ENCODE measurements around the gene BATF.

DNA sequence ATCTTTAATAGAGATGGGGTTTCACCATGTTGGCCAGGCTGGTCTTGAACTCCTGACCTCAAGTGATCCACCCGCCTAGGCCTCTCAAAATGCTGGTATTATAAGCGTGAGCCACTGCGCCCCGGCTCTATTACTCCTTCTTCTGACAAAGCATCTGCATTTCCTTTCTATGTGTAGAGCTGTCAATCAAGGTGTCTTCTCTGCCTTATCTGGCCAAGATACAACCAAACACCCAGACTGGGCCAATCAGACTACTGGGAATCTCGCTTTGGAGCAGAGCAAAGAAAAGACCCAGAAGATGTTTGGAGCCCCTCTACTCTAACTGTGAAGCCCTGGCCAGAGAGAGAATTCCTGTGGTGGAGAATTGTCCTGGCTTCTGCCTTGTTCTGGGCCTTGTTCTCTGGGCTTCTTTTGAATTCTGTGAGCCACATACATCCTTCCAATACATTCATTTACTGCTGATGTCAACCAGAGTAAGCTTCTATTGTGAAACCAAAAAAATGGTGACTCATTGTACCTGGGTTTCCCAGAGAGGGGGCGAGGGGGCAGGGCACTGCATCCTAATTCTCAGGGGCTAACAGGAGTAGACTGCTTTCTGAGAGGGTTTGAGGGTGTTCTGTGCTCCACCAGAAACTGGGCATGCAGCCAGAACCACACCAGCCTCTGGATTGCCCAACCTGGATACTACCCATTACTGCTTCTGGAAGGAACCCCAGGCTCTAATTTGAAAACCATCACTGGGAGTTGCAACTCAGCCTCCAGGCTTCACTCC is 37.4 kb downstream of the BATF start:
- TF ChIP-seq, protein P1, sequence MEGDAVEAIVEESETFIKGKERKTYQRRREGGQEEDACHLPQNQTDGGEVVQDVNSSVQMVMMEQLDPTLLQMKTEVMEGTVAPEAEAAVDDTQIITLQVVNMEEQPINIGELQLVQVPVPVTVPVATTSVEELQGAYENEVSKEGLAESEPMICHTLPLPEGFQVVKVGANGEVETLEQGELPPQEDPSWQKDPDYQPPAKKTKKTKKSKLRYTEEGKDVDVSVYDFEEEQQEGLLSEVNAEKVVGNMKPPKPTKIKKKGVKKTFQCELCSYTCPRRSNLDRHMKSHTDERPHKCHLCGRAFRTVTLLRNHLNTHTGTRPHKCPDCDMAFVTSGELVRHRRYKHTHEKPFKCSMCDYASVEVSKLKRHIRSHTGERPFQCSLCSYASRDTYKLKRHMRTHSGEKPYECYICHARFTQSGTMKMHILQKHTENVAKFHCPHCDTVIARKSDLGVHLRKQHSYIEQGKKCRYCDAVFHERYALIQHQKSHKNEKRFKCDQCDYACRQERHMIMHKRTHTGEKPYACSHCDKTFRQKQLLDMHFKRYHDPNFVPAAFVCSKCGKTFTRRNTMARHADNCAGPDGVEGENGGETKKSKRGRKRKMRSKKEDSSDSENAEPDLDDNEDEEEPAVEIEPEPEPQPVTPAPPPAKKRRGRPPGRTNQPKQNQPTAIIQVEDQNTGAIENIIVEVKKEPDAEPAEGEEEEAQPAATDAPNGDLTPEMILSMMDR (IDR thresholded peaks at IDR 0.05; ENCODE audit: low read length): no peak
- TF ChIP-seq EZH2 (optimal IDR thresholded peaks at IDR 0.05; ENCODE audit: low read depth, low read length): no peak

Data from MM.1S (cell line).